Pancreas (tissue), 10 donors: Measurements from ENCODE around the gene ANXA3. TPM values are rescaled to one million over a fixed set of nuclear protein-coding genes. Genes with fewer than 3 reads are reported as not detected.

Experiments used
- ATAC-seq, 4 donors: fragments of 200-7000 bp; cut with Tn5 transposase; one replicate each; pipeline versions ENCODE4 v1.8.0 to v1.9.1; 2020; ENCODE audit warnings: mild to moderate bottlenecking in 4 of 4, moderate library complexity in 4 of 4
- DNase-seq, 6 donors: peaks; one replicate each; pipeline ENCODE4 v3.0.0-alpha.2; 2020
- FAIRE-seq: peaks from 2 replicates; lab custom pipeline; 2012; peaks lifted over from hg19 to GRCh38; lab: Jason Lieb, UNC
- H3K27ac ChIP-seq, 4 donors: fragments of 200-600 bp; sonication (generic); 1 replicate in 3 of 4; 2 replicates in 1 of 4; pipeline versions ENCODE4 v1.5.0 to v1.8.0; 2020
- H3K27me3 ChIP-seq, 4 donors: fragments of 200-600 bp; one replicate each; pipeline ENCODE4 v1.8.0; 2021
- H3K36me3 ChIP-seq, 3 donors: fragments of 200-600 bp; sonication (generic) in 1 of 3; one replicate each; pipeline versions ENCODE4 v1.5.0 to v1.8.0; 2020 to 2021
- H3K4me1 ChIP-seq, 3 donors: fragments of 200-600 bp; one replicate each; pipeline ENCODE4 v1.8.0; 2021
- H3K4me3 ChIP-seq, 4 donors: fragments of 200-600 bp; sonication (generic) in 2 of 4; one replicate each; pipeline versions ENCODE4 v1.5.0 to v1.8.0; 2020 to 2021
- H3K9me3 ChIP-seq, 4 donors: fragments of 200-600 bp; one replicate each; pipeline ENCODE4 v1.8.0; 2021
- WGBS, 2 donors: extraction: QIAGEN DNeasy Blood & Tissue Kit; methylation state at CpG; one replicate each; pipeline ENCODE4 v1.1.7; 2013; 5-methylcytosine and 5-hydroxymethylcytosine counted together
- intact Hi-C, 3 donors: fragments of 100-400 bp; cut with DNase I; formaldehyde crosslinking; loops; one replicate each; pipeline versions ENCODE4 v1.11.1 to v1.14.2; 2022
- polyA plus RNA-seq, 2 donors: library from polyadenylated mRNA; stranded (reverse); fragments of 200-250 nt; gene quantifications; one replicate each; pipeline ENCODE4 v1.2.3, GENCODE V29; 2013
- total RNA-seq, 6 donors: library from RNA; stranded (reverse); fragmentation: NEBNext Ultra II Directional in 4 of 6; extraction: Animal tissue kit (Norgen Biotek cat#: 25700) in 4 of 6; gene quantifications; one replicate each; pipeline versions ENCODE4 v1.2.1 to v1.2.4, GENCODE V29; 2021 to 2023
- TF ChIP-seq, protein P1 (sequence below), 4 donors: fragments of 200-600 bp; sonication (generic) in 3 of 4; IDR thresholded peaks; one replicate each; pipeline versions ENCODE4 v1.5.0 to v1.8.0; 2021; ENCODE audit warnings: antibody characterized with exemption in 4 of 4
- donor health status: healthy with polysubstance abuse.
- donor health status: DM: no; HTN: no; CAD: no; lungs with moderate emphysema.
- donor health status: DM: no; HTN: no; CAD: no.
- donor health status: control.
- donor health status: control.
- donor health status: Bipolar disorder and iron deficiency.
- donor health status: DM: yes; HTN: yes; CAD: no.
- donor health status: DM: no; HTN: no; CAD: no.
- donor health status: DM: no; HTN: no; CAD: no.
- donor health status: DM: yes; HTN: yes; CAD: no.

ANXA3 gene
- total and polyA plus RNA-seq, 8 donors = 18.7 to 64.8 (median 29.6) TPM

DNA sequence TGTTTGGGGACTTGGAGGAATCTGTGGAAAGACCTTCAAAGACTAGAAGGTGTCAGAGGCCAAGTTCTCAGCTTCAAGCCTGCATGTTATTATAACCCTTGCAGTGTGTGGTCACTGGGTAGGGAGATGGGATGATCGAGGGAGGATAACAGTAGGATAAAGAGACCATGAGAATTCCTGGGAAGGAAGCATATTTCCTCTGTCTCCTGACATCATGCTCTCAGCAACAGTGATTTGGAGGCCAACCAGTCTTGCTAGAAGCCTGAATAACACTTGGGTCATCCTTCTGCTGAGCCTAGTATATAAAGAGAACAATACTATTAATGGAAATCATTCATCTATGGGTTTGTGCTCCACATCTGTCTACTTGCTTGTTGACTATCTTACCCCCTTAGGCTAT lies 40.9 kb upstream of the ANXA3 start:
- Histone ChIP-seq H3K27me3 (no peaks in the 10 kb centered on the region), H3K36me3 (peaks cover 0 to 6% (median 0%) of the 10 kb centered on the region in 3 donors), H3K9me3 (no peaks in the 10 kb centered on the region), H3K4me3 (no peak overlapping the region), H3K27ac (no peak overlapping the region), H3K4me1 (peaks cover 0 to 5% (median 0%) of the 10 kb centered on the region in 3 donors)
- FAIRE-seq (no peak), DNase-seq (no peak), ATAC-seq (no peak)
- intact Hi-C loops = loop anchor here in 1 of 3 donors (10.0 kb wide), 1 partner anchor 546 kb away; no protein-coding TSS in a partner anchor
- TF ChIP-seq, protein P1, sequence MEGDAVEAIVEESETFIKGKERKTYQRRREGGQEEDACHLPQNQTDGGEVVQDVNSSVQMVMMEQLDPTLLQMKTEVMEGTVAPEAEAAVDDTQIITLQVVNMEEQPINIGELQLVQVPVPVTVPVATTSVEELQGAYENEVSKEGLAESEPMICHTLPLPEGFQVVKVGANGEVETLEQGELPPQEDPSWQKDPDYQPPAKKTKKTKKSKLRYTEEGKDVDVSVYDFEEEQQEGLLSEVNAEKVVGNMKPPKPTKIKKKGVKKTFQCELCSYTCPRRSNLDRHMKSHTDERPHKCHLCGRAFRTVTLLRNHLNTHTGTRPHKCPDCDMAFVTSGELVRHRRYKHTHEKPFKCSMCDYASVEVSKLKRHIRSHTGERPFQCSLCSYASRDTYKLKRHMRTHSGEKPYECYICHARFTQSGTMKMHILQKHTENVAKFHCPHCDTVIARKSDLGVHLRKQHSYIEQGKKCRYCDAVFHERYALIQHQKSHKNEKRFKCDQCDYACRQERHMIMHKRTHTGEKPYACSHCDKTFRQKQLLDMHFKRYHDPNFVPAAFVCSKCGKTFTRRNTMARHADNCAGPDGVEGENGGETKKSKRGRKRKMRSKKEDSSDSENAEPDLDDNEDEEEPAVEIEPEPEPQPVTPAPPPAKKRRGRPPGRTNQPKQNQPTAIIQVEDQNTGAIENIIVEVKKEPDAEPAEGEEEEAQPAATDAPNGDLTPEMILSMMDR (IDR thresholded peaks at IDR 0.05) = no peak
- WGBS, 2 donors = 20 to 77% methylated on average over 1 of the region's 1 CpG

DNA sequence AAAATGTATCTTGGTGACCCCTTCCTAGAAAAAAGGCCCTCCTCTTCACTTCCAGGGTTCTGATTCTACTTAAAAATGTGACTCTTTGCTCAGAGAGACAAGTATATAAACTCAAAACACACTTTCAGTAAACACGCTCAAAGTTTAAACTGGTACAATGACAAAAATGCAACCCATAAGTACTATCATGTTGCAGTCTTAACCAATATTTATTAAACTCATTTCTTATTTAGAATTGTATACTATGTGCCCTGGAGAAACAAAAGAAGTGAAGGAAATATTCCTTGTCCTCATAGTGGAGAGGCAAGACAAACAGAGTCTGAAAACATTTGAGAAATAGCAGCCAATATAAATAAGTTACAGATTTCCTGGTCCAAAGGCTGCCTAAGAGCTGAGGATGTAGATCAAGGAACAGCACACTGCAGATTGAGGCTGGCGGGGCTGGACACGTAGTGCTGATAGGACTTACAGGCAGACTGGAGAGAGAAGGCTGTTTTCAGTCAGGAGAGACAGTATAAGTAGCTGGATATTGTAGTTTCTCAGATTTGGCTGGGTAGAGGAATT lies 39.1 kb upstream of the ANXA3 start:
- FAIRE-seq (no peak), ATAC-seq (peak; percentile 78 to 94 (median 88)), DNase-seq (peak in 1 of 6 donors; percentile 57)
- Histone ChIP-seq H3K27ac (no peak overlapping the region), H3K4me3 (no peak overlapping the region), H3K4me1 (peaks cover 0 to 5% (median 0%) of the 10 kb centered on the region in 3 donors), H3K27me3 (no peaks in the 10 kb centered on the region), H3K9me3 (no peaks in the 10 kb centered on the region), H3K36me3 (peaks cover 0 to 6% (median 0%) of the 10 kb centered on the region in 3 donors)
- 50 to 57% methylated on average over 3 of the region's 3 CpGs for WGBS, 2 donors
- intact Hi-C loops = loop anchor here in 1 of 3 donors (10.0 kb wide), 1 partner anchor 548 kb away; no protein-coding TSS in a partner anchor
- TF ChIP-seq, protein P1 (IDR thresholded peaks at IDR 0.05) = no peak

- 77 to 89% methylated on average over 3 of the region's 3 CpGs for WGBS, 2 donors
- no peak for FAIRE-seq
- intact Hi-C loops = loop anchor here in 1 of 3 donors (10.0 kb wide), 1 partner anchor 549 kb away; no protein-coding TSS in a partner anchor
Observed at GRCh38 chr4:78513411-78513975, 38.1 kb upstream of the ANXA3 start.

DNA sequence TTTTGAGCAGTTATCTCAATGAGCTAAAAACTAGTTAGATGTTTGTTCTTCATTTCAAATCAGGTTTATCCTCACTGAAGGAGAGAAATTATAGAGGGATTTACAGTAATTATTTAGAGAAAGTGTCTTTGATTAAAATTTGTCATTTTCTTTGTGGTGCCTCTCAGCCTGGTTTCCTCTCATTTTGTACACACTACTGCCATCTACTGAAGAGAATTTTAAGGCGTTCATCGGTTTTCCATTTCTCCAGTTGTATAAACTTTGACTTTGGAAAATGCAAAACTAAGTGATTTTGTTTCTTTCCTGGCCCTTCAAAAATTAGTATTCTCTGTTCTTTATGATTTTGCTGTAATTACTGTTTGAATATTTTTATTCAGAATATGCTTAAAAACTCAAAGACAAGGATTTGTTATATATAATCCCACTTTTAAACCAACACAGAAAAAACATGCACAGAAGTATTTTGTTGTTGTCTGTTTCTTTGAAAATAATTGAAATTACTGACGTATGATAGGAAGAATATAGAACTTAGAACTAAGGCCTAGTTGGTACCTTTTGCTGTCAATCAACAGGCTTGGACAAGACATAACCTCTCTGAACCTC lies 34.4 kb upstream of the ANXA3 start:
- WGBS, 2 donors = 10 to 14% methylated on average over 3 of the region's 3 CpGs
- no peaks in the 10 kb centered on the region for H3K27me3 ChIP-seq
- peak; percentile 93 for FAIRE-seq
- no peak overlapping the region for H3K4me3 ChIP-seq
- DNase-seq = no peak
- no peaks in the 10 kb centered on the region for H3K9me3 ChIP-seq
- H3K4me1 ChIP-seq = peaks cover 0 to 3% (median 0%) of the 10 kb centered on the region in 3 donors
- intact Hi-C loops = loop anchor here in 1 of 3 donors (10.0 kb wide), 1 partner anchor 552 kb away; no protein-coding TSS in a partner anchor
- TF ChIP-seq, protein P1 (IDR thresholded peaks at IDR 0.05) = peak; percentile 12 to 55 (median 34)
- no peak overlapping the region for H3K27ac ChIP-seq
- peaks cover 0 to 6% (median 0%) of the 10 kb centered on the region in 3 donors for H3K36me3 ChIP-seq
- ATAC-seq = peak in 3 of 4 donors; percentile 70 to 81 (median 80)

More at GRCh38 chr4:78513411-78513975, 38.1 kb upstream of the ANXA3 start:
- H3K36me3 ChIP-seq = peaks cover 0 to 6% (median 0%) of the 10 kb centered on the region in 3 donors
- DNase-seq (no peak), ATAC-seq (no peak)
- no peaks in the 10 kb centered on the region for H3K27me3 ChIP-seq
- TF ChIP-seq, protein P1 (IDR thresholded peaks at IDR 0.05) = no peak
- H3K4me3 ChIP-seq = no peak overlapping the region
- peaks cover 0 to 5% (median 0%) of the 10 kb centered on the region in 3 donors for H3K4me1 ChIP-seq
- no peak overlapping the region for H3K27ac ChIP-seq
- H3K9me3 ChIP-seq = no peaks in the 10 kb centered on the region
